Endothelial cell of umbilical vein (primary cell): Measurements from ENCODE around the gene SUPT4H1.

ENCODE experiments used
- EZH2 ChIP-seq: IDR thresholded peaks from 2 replicates; pipeline ENCODE4 v1.6.1; 2012; ENCODE audit warnings: borderline replicate concordance, low read depth, mild to moderate bottlenecking, moderate library complexity, low read length, inconsistent platforms; ENCODE audit not compliant: severe bottlenecking
- MYC ChIP-seq: IDR thresholded peaks from one replicate; pipeline ENCODE4 v1.6.1; 2011; ENCODE audit warnings: mild to moderate bottlenecking, low read depth, low read length
- POLR2A ChIP-seq: IDR thresholded peaks from 2 replicates; pipeline ENCODE4 v1.6.1; 2012; ENCODE audit warnings: low read depth, mild to moderate bottlenecking, control low read depth, low read length
- TF ChIP-seq, protein P1 (sequence below), 2 donors: IDR thresholded peaks; 1 replicate in 1 of 2; 2 replicates in 1 of 2; pipeline ENCODE4 v1.5.1; 2011; ENCODE audit warnings: low read length in 2 of 2, mild to moderate bottlenecking in 2 of 2, moderate library complexity in 2 of 2, control low read depth in 1 of 2, inconsistent platforms in 1 of 2, low read depth in 1 of 2; ENCODE audit not compliant: insufficient read depth in 1 of 2; ENCODE audit errors: extremely low read depth in 1 of 2

DNA sequence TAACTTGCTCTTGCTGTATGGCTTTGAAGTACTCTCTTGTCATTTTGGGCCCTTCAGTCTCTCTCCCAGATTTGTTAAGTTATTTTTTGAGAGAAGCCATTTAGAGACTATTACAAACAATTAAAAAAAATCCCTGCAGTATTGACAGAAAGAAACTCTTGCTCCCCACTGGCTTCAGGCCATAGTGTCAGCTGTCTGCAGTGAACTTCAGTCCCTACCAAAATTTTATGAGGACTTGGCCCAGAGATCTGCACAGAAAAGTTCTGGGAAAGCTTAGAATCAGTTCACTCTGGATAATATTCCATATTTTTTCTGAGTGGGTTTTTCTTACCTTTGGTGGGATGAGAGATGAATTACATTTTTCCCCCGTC, 30.9 kb upstream of the SUPT4H1 start:
- TF ChIP-seq, protein P1, sequence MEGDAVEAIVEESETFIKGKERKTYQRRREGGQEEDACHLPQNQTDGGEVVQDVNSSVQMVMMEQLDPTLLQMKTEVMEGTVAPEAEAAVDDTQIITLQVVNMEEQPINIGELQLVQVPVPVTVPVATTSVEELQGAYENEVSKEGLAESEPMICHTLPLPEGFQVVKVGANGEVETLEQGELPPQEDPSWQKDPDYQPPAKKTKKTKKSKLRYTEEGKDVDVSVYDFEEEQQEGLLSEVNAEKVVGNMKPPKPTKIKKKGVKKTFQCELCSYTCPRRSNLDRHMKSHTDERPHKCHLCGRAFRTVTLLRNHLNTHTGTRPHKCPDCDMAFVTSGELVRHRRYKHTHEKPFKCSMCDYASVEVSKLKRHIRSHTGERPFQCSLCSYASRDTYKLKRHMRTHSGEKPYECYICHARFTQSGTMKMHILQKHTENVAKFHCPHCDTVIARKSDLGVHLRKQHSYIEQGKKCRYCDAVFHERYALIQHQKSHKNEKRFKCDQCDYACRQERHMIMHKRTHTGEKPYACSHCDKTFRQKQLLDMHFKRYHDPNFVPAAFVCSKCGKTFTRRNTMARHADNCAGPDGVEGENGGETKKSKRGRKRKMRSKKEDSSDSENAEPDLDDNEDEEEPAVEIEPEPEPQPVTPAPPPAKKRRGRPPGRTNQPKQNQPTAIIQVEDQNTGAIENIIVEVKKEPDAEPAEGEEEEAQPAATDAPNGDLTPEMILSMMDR (IDR thresholded peaks at IDR 0.05; ENCODE audit: extremely low read depth in 1 of 2, insufficient read depth in 1 of 2, low read depth in 1 of 2, low read length in 2 of 2) = no peak
- TF ChIP-seq POLR2A (no peak), MYC (no peak), EZH2 (no peak)
